Measurements from ENCODE around the gene TIMM13. TPM values are rescaled to one million over a fixed set of nuclear protein-coding genes. Genes with fewer than 3 reads are reported as not detected.
A peak's percentile ranks its signal among the peaks of the same experiment; 100 is the strongest.

Gene TIMM13
- total and polyA plus RNA-seq, 2 of the 8 experiments (the other 6 are each of a cell fraction or from before 2014, with no cell fraction given), result 270 to 275 TPM

DNA sequence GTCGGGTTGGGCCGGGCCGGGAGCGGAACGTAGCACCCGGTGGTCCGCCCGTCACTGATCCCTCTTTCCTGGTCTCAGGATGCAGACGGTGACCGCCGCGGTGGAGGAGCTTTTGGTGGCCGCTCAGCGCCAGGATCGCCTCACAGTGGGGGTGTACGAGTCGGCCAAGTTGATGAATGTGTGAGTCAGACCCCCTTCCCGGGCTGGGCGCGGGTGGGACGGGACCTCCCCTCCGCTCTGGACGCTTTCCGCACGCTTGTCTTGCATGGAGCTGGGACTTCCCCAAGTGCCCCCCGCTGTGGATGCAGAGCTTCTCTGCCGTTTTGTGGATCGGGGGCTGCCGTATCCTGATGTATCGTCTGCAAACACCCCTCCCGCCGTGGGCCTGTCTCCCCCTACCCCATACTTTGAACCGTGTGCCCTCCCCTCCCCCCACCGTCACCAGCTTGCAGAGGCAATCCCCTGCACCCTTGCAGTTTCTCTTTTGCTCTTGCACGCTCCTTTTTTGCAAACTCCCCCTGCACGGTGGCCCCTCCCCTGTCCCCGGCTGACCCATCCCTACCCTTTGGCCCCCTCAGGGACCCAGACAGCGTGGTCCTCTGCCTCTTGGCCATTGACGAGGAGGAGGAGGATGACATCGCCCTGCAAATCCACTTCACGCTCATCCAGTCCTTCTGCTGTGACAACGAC lies 49.2 kb upstream of the TIMM13 start:
- POLR2A ChIA-PET (ENCODE audit: partially characterized antibody), result interaction anchor here (0.8 to 9.2 kb wide), 72 partner anchors 7 to 612 kb away, joined by 3 to 216 read pairs (median 6); partner anchors contain the start of genes LMNB2, SGTA, SLC39A3 and TIMM13
- peak in 1 of 2 experiments; percentile 74 for DNase-seq (ENCODE audit: low read depth in 1 of 2, low spot score in 2 of 2)

More for the DNA sequence above, 49.2 kb upstream of the TIMM13 start:
- H4K20me1 ChIP-seq (replicated peaks in 1 of 2; ENCODE audit: control insufficient read depth in 1 of 2, insufficient read depth in 2 of 2, low read length in 2 of 2), result peaks cover 12% of the 10 kb centered on the region in 2 experiments
- no peak overlapping the region for H3K4ac ChIP-seq (replicated peaks; ENCODE audit: insufficient read length, low read depth, low read length)
- H2BK120ac ChIP-seq (replicated peaks; ENCODE audit: low read depth, low read length), result no peak overlapping the region
- H3K56ac ChIP-seq (replicated peaks; ENCODE audit: insufficient read length, low read depth, low read length), result no peak overlapping the region
- no peak overlapping the region for H2AK5ac ChIP-seq (ENCODE audit: low read depth, low read length)
- FAIRE-seq, result no peak
- peak overlapping the region in 1 of 4 experiments; percentile 84; a peak in 4 of 7 replicates for H3K9ac ChIP-seq (replicated peaks in 1 of 4; ENCODE audit: extremely low read depth in 1 of 4, low read depth in 3 of 4, low read length in 3 of 4)
- H2BK5ac ChIP-seq (ENCODE audit: low read depth, low read length), result no peak overlapping the region; the same call in 1 of the 2 replicates
- no peak overlapping the region for H3K27ac ChIP-seq (ENCODE audit: low read depth, low read length)
- peaks cover 22% of the 10 kb centered on the region; the same call in 1 of the 2 replicates for H3K23me2 ChIP-seq (ENCODE audit: low read depth, low read length)
- 4% methylated on average over 32 of the region's 42 CpGs; no CpG with 5 or more reads in 1 of the 2 experiments for WGBS, 2 experiments (ENCODE audit: extremely low coverage in 1 of 2, insufficient coverage in 1 of 2, insufficient read length in 1 of 2, insufficient replicate concordance in 2 of 2, low coverage in 1 of 2, low lambda C conversion rate in 2 of 2, missing lambda C conversion rate in 1 of 2)
- no peak overlapping the region for H2BK15ac ChIP-seq (ENCODE audit: low read length)
- peak overlapping the region; percentile 56 to 81 (median 76) for H3K4me3 ChIP-seq (ENCODE audit: extremely low read depth in 1 of 4, insufficient read depth in 2 of 4, low read depth in 3 of 4, low read length in 4 of 4)
- no peak overlapping the region for H4K91ac ChIP-seq (replicated peaks; ENCODE audit: insufficient read length, low read length)
- CTCF ChIA-PET (ENCODE audit: partially characterized antibody), result interaction anchor here (0.6 to 8.0 kb wide), 19 partner anchors 13 to 318 kb away, joined by 3 to 96 read pairs (median 4); no protein-coding TSS in a partner anchor
- H2AFZ ChIP-seq (ENCODE audit: low read length), result no peak overlapping the region
- H2BK12ac ChIP-seq (ENCODE audit: low read depth, low read length), result no peak overlapping the region
- no peak overlapping the region for H3K23ac ChIP-seq (ENCODE audit: insufficient read length)
- H4K8ac ChIP-seq (ENCODE audit: extremely low read depth, insufficient read depth, low read length), result peak overlapping the region; percentile 77; the same call in 1 of the 2 replicates
- peak overlapping the region; percentile 78; the same call in 1 of the 2 replicates for H3K18ac ChIP-seq (ENCODE audit: extremely low read depth, low read length)
- H4K5ac ChIP-seq (ENCODE audit: insufficient read length, low read depth, low read length), result no peak overlapping the region
- no peak overlapping the region for H2BK20ac ChIP-seq (ENCODE audit: low read length)
- peaks cover 4% of the 10 kb centered on the region; the same call in 1 of the 2 replicates for H3K79me1 ChIP-seq (ENCODE audit: low read depth, low read length)
- peaks cover 0 to 5% (median 0%) of the 10 kb centered on the region in 4 experiments; a peak in 1 of 8 replicates for H3K36me3 ChIP-seq (ENCODE audit: control insufficient read depth in 2 of 4, insufficient read depth in 4 of 4, low read length in 3 of 4)
- H3K4me2 ChIP-seq (ENCODE audit: insufficient read depth in 1 of 2, low read depth in 2 of 2, low read length in 2 of 2), result peak overlapping the region; percentile 87 to 94
- H3K79me2 ChIP-seq (ENCODE audit: control insufficient read depth in 1 of 2, insufficient read depth in 2 of 2, low read length in 2 of 2), result peaks cover 0 to 7% of the 10 kb centered on the region in 2 experiments; a peak in 1 of 4 replicates
- peaks cover 0 to under 1% of the 10 kb centered on the region in 2 experiments; a peak in 1 of 4 replicates for H3K9me3 ChIP-seq (ENCODE audit: insufficient read depth in 2 of 2, low read depth in 1 of 2, low read length in 1 of 2)
- peak in 1 of 2 experiments; percentile 36; a peak in 1 of 4 replicates for TF ChIP-seq SIN3A (conservative IDR thresholded peaks at IDR 0.05 in 1 of 2, IDR thresholded peaks at IDR 0.05 in 1 of 2; ENCODE audit: low read depth in 1 of 2, low read length in 2 of 2)
- no peak for TF ChIP-seq CREB1 (IDR thresholded peaks at IDR 0.05)
- TF ChIP-seq PHF8 (conservative IDR thresholded peaks at IDR 0.05; ENCODE audit: low read depth, low read length), result 0 out of 2 replicates have a peak, but pooled peaks have one; percentile 13
- H3K27me3 ChIP-seq (replicated peaks in 1 of 4; ENCODE audit: control insufficient read depth in 3 of 4, extremely low read depth in 1 of 4, insufficient read depth in 3 of 4, low read length in 3 of 4), result peaks cover 10 to 40% (median 34%) of the 10 kb centered on the region in 4 experiments
- no peak overlapping the region for H3K14ac ChIP-seq (ENCODE audit: insufficient read length)
- peaks cover 0 to 14% (median 13%) of the 10 kb centered on the region in 4 experiments; a peak in 6 of 7 replicates for H3K4me1 ChIP-seq (replicated peaks in 1 of 4; ENCODE audit: control insufficient read depth in 3 of 4, insufficient read depth in 4 of 4, low read length in 3 of 4)

Data from H1 (cell line).